ENCODE results near the gene OTOP2.

- TF ChIP-seq EP300 (IDR thresholded peaks at IDR 0.05) (no peak), POLR2AphosphoS5 (IDR thresholded peaks at IDR 0.05) (no peak), POLR2A (IDR thresholded peaks at IDR 0.05) (no peak)
These were observed 55.5 kb downstream of the OTOP2 start for GRCh38 chr17:74979408-74980146.
